H1 (cell line): Measurements from ENCODE around the gene GLRX3. TPM values are rescaled to one million over a fixed set of nuclear protein-coding genes. Genes with fewer than 3 reads are reported as not detected.

ENCODE experiments used
- CTCF ChIA-PET: fragments of 300-600 bp; sonication (Branson Sonifier 250); formaldehyde crosslinking; loops from one replicate; lab custom pipeline; 2021; ENCODE audit not compliant: partially characterized antibody; lab: Charles Lee
- POLR2A ChIA-PET: fragments of 300-600 bp; sonication (Branson Sonifier 250); formaldehyde crosslinking; loops from one replicate; lab custom pipeline; 2021; ENCODE audit warnings: inconsistent platforms; ENCODE audit not compliant: partially characterized antibody; lab: Charles Lee
- DNase-seq, 2 experiments: peaks; one replicate each; pipeline versions ENCODE4 v3.0.0 to v3.0.0-alpha.2; 2010 to 2022; ENCODE audit warnings: low spot score in 2 of 2, low read depth in 1 of 2, mixed read lengths in 1 of 2
- FAIRE-seq: peaks from 2 replicates; lab custom pipeline; 2011; peaks lifted over from hg19 to GRCh38; lab: Jason Lieb, UNC
- H2AFZ ChIP-seq: 2 replicates; pipeline ENCODE4 v1.8.1; 2012; ENCODE audit warnings: low read length, inconsistent platforms
- H2AK5ac ChIP-seq: 2 replicates; pipeline ENCODE4 v1.6.1; 2013; ENCODE audit warnings: low read depth, low read length
- H2BK120ac ChIP-seq: replicated peaks from 2 replicates; pipeline ENCODE3; 2013; ENCODE audit warnings: low read depth, low read length, inconsistent platforms
- H2BK12ac ChIP-seq: 2 replicates; pipeline ENCODE4 v1.6.1; 2013; ENCODE audit warnings: low read depth, low read length
- H2BK15ac ChIP-seq: 2 replicates; pipeline ENCODE4 v1.6.1; 2013; ENCODE audit warnings: low read length
- H2BK20ac ChIP-seq: 2 replicates; pipeline ENCODE4 v1.6.1; 2013; ENCODE audit warnings: low read length
- H2BK5ac ChIP-seq: 2 replicates; pipeline ENCODE4 v1.6.1; 2013; ENCODE audit warnings: low read depth, low read length
- H3K14ac ChIP-seq: 2 replicates; pipeline ENCODE4 v1.6.1; 2013; ENCODE audit warnings: inconsistent platforms; ENCODE audit not compliant: insufficient read length
- H3K18ac ChIP-seq: 2 replicates; pipeline ENCODE4 v1.6.1; 2013; ENCODE audit warnings: low read length; ENCODE audit errors: extremely low read depth
- H3K23ac ChIP-seq: 2 replicates; pipeline ENCODE4 v1.6.1; 2013; ENCODE audit warnings: inconsistent platforms; ENCODE audit not compliant: insufficient read length
- H3K23me2 ChIP-seq: 2 replicates; pipeline ENCODE4 v1.6.1; 2013; ENCODE audit warnings: low read depth, low read length
- H3K27ac ChIP-seq: 2 replicates; pipeline ENCODE4 v1.6.1; 2011; ENCODE audit warnings: low read depth, low read length, inconsistent platforms
- H3K27me3 ChIP-seq, 4 experiments: replicated peaks in 1 of 4; 1 replicate in 1 of 4; 2 replicates in 3 of 4; pipeline versions ENCODE4 v1.6.1 to v1.8.1; 2011 to 2013; ENCODE audit warnings: low read length in 3 of 4, mild to moderate bottlenecking in 3 of 4, inconsistent platforms in 2 of 4, mixed read lengths in 2 of 4, moderate library complexity in 1 of 4; ENCODE audit not compliant: control insufficient read depth in 3 of 4, insufficient read depth in 3 of 4; ENCODE audit errors: extremely low read depth in 1 of 4
- H3K36me3 ChIP-seq, 4 experiments: 2 replicates each; pipeline versions ENCODE4 v1.6.1 to v1.8.1; 2011 to 2013; ENCODE audit warnings: mild to moderate bottlenecking in 4 of 4, low read length in 3 of 4, moderate library complexity in 2 of 4, control low read depth in 1 of 4, inconsistent platforms in 1 of 4; ENCODE audit not compliant: insufficient read depth in 4 of 4, control insufficient read depth in 2 of 4
- H3K4ac ChIP-seq: replicated peaks from 2 replicates; pipeline ENCODE3; 2013; ENCODE audit warnings: low read length, low read depth, mixed read lengths, inconsistent platforms; ENCODE audit not compliant: insufficient read length
- H3K4me1 ChIP-seq, 4 experiments: replicated peaks in 1 of 4; 1 replicate in 1 of 4; 2 replicates in 3 of 4; pipeline versions ENCODE4 v1.6.1 to v1.8.1; 2011 to 2013; ENCODE audit warnings: low read length in 3 of 4, inconsistent platforms in 2 of 4, mixed read lengths in 1 of 4; ENCODE audit not compliant: insufficient read depth in 4 of 4, control insufficient read depth in 3 of 4
- H3K4me2 ChIP-seq, 2 experiments: 2 replicates each; pipeline versions ENCODE4 v1.6.1 to v1.8.1; 2011 to 2013; ENCODE audit warnings: low read depth in 2 of 2, low read length in 2 of 2, control low read depth in 1 of 2, inconsistent platforms in 1 of 2, mild to moderate bottlenecking in 1 of 2; ENCODE audit not compliant: insufficient read depth in 1 of 2
- H3K4me3 ChIP-seq, 4 experiments: fragments of 200-600, 300-600 bp in 1 of 4; sonication (generic), shearing (Covaris generic), sonication (Bioruptor Twin) in 1 of 4; 2 replicates each; pipeline versions ENCODE4 v1.5.1 to v1.8.1; 2011 to 2016; ENCODE audit warnings: low read length in 4 of 4, low read depth in 3 of 4, control low read depth in 2 of 4, inconsistent platforms in 2 of 4, mild to moderate bottlenecking in 2 of 4, mixed read lengths in 1 of 4, moderate library complexity in 1 of 4; ENCODE audit not compliant: insufficient read depth in 2 of 4; ENCODE audit errors: extremely low read depth in 1 of 4
- H3K56ac ChIP-seq: replicated peaks from 2 replicates; pipeline ENCODE3; 2013; ENCODE audit warnings: low read depth, mild to moderate bottlenecking, mixed read lengths, low read length, inconsistent platforms; ENCODE audit not compliant: insufficient read length
- H3K79me1 ChIP-seq: 2 replicates; pipeline ENCODE4 v1.6.1; 2013; ENCODE audit warnings: low read depth, low read length, control low read depth
- H3K79me2 ChIP-seq, 2 experiments: 2 replicates each; pipeline versions ENCODE4 v1.6.1 to v1.8.1; 2012 to 2013; ENCODE audit warnings: low read length in 2 of 2, mild to moderate bottlenecking in 2 of 2, inconsistent platforms in 1 of 2; ENCODE audit not compliant: insufficient read depth in 2 of 2, control insufficient read depth in 1 of 2
- H3K9ac ChIP-seq, 4 experiments: replicated peaks in 1 of 4; 1 replicate in 1 of 4; 2 replicates in 3 of 4; pipeline versions ENCODE4 v1.6.1 to v1.8.1; 2011 to 2013; ENCODE audit warnings: low read depth in 3 of 4, low read length in 3 of 4, control low read depth in 2 of 4, mild to moderate bottlenecking in 2 of 4, moderate library complexity in 2 of 4, inconsistent platforms in 1 of 4; ENCODE audit errors: extremely low read depth in 1 of 4
- H3K9me3 ChIP-seq, 2 experiments: 2 replicates each; pipeline versions ENCODE4 v1.6.1 to v1.8.1; 2012 to 2013; ENCODE audit warnings: mild to moderate bottlenecking in 2 of 2, moderate library complexity in 2 of 2, control low read depth in 1 of 2, inconsistent platforms in 1 of 2, low read depth in 1 of 2, low read length in 1 of 2, mixed read lengths in 1 of 2; ENCODE audit not compliant: insufficient read depth in 2 of 2
- H4K20me1 ChIP-seq, 2 experiments: replicated peaks in 1 of 2; 2 replicates each; pipeline versions ENCODE3 to v1.8.1; 2011 to 2013; ENCODE audit warnings: inconsistent platforms in 2 of 2, low read length in 2 of 2, mild to moderate bottlenecking in 1 of 2; ENCODE audit not compliant: insufficient read depth in 2 of 2, control insufficient read depth in 1 of 2
- H4K5ac ChIP-seq: 2 replicates; pipeline ENCODE4 v1.6.1; 2013; ENCODE audit warnings: low read length, low read depth, mixed read lengths, inconsistent platforms; ENCODE audit not compliant: insufficient read length
- H4K8ac ChIP-seq: 2 replicates; pipeline ENCODE4 v1.8.0; 2013; ENCODE audit warnings: mild to moderate bottlenecking, moderate library complexity, low read length, inconsistent platforms; ENCODE audit not compliant: insufficient read depth; ENCODE audit errors: extremely low read depth
- H4K91ac ChIP-seq: replicated peaks from 2 replicates; pipeline ENCODE3; 2013; ENCODE audit warnings: low read length, mixed read lengths, inconsistent platforms; ENCODE audit not compliant: insufficient read length
- ATF3 ChIP-seq: IDR thresholded peaks from 2 replicates; pipeline ENCODE4 v1.6.1; 2011; ENCODE audit warnings: low read depth, mild to moderate bottlenecking, low read length; ENCODE audit not compliant: insufficient read depth
- BCL11A ChIP-seq, 2 experiments: IDR thresholded peaks; one replicate each; pipeline ENCODE4 v1.6.1; 2011; ENCODE audit warnings: low read depth in 2 of 2, low read length in 2 of 2, mild to moderate bottlenecking in 2 of 2
- CHD1 ChIP-seq: IDR thresholded peaks from 2 replicates; pipeline ENCODE4 v1.6.1; 2012; ENCODE audit warnings: low read depth, low read length, improper control_type of control experiment
- E2F6 ChIP-seq: IDR thresholded peaks from 2 replicates; pipeline ENCODE4 v1.6.1; 2012; ENCODE audit warnings: inconsistent platforms
- POLR2AphosphoS5 ChIP-seq: IDR thresholded peaks from 2 replicates; pipeline ENCODE4 v1.6.1; 2011; ENCODE audit warnings: low read depth, low read length
- POU5F1 ChIP-seq: IDR thresholded peaks from 2 replicates; pipeline ENCODE4 v1.6.1; 2011; ENCODE audit warnings: low read depth, mild to moderate bottlenecking, low read length, moderate library complexity
- SP4 ChIP-seq: IDR thresholded peaks from 2 replicates; pipeline ENCODE4 v1.6.1; 2012; ENCODE audit warnings: low read length, inconsistent platforms
- TBP ChIP-seq: IDR thresholded peaks from 2 replicates; pipeline ENCODE4 v1.6.1; 2011; ENCODE audit warnings: low read depth, low read length, improper control_type of control experiment
- ZNF274 ChIP-seq: IDR thresholded peaks from 2 replicates; pipeline ENCODE4 v1.7.0; 2012; ENCODE audit warnings: low read length, borderline replicate concordance; ENCODE audit errors: extremely low read depth
- WGBS, 2 experiments: shearing (Covaris generic) in 1 of 2; methylation state at CpG; one replicate each; pipeline versions ENCODE4 v1.1.6 to v1.1.7; 2013 to 2015; ENCODE audit warnings: low lambda C conversion rate in 2 of 2, mixed read lengths in 2 of 2, inconsistent platforms in 1 of 2, low coverage in 1 of 2, missing lambda C conversion rate in 1 of 2; ENCODE audit not compliant: insufficient replicate concordance in 2 of 2, insufficient coverage in 1 of 2, insufficient read length in 1 of 2; ENCODE audit errors: extremely low coverage in 1 of 2, missing lambda C conversion rate in 1 of 2; 5-methylcytosine and 5-hydroxymethylcytosine counted together
- polyA plus RNA-seq, 7 experiments: library from polyadenylated mRNA; depleted of rRNA in 3 of 7; stranded (reverse) in 5 of 7; unstranded in 2 of 7; fragments of >200 nt in 5 of 7; fragments of 200-250 nt in 2 of 7; gene quantifications; 1 replicate in 5 of 7; 2 replicates in 1 of 7; 4 replicates in 1 of 7; pipeline versions ENCODE4 v1.2.1 to v1.2.3, GENCODE V29; 2011 to 2013; ENCODE audit warnings: missing spikeins in 2 of 7, mixed read lengths in 2 of 7
- total RNA-seq: library from RNA; stranded (reverse); fragmentation: NEBNext Ultra II Directional; extraction: Animal tissue kit (Norgen Biotek cat#: 25700); gene quantifications from 2 replicates; pipeline ENCODE4 v1.2.1, GENCODE V29; 2021

Gene GLRX3
- total and polyA plus RNA-seq, 2 of the 8 experiments (the other 6 are each of a cell fraction or from before 2014, with no cell fraction given): 59.9 to 157 TPM

GRCh38 chr10:130110246-130111112 is 25.7 kb upstream of the GLRX3 start, which contains the start of gene C10orf143:
C10orf143 (minus strand) TSS chr10:130110830; CDS start chr10:130110772, 58 bp downstream.
- H3K4me1 ChIP-seq: peaks cover 0 to 13% (median 2%) of the 10 kb centered on the region in 4 experiments; a peak in 5 of 7 replicates
- DNase-seq (peak; percentile 88 to 100), FAIRE-seq (no peak)
- peaks cover 4% of the 10 kb centered on the region; the same call in 1 of the 2 replicates for H3K79me1 ChIP-seq
- H4K91ac ChIP-seq: peak within 1 kb of the TSS; percentile 79
- H3K36me3 ChIP-seq: no peaks in the 10 kb centered on the region
- no peaks in the 10 kb centered on the region; a peak in 2 of 7 replicates for H3K27me3 ChIP-seq
- H3K4me3 ChIP-seq: peak within 1 kb of the TSS; percentile 63 to 89 (median 80)
- peak within 1 kb of the TSS; percentile 62 for H3K4ac ChIP-seq
- peak within 1 kb of the TSS; percentile 87 for H3K56ac ChIP-seq
- peak within 1 kb of the TSS; percentile 84 to 99 for H3K4me2 ChIP-seq
- H2BK20ac ChIP-seq: no peak within 1 kb of the TSS
- peak within 1 kb of the TSS; percentile 96 for H2AFZ ChIP-seq
- peaks cover 0 to 7% of the 10 kb centered on the region in 2 experiments; a peak in 1 of 4 replicates for H3K79me2 ChIP-seq
- peak within 1 kb of the TSS; percentile 81 for H3K27ac ChIP-seq
- H3K9ac ChIP-seq: peak within 1 kb of the TSS; percentile 78 to 89 (median 84)
- peak within 1 kb of the TSS; percentile 95 for H4K5ac ChIP-seq
- H3K14ac ChIP-seq: no peak within 1 kb of the TSS
- peak within 1 kb of the TSS; percentile 62 for H2BK5ac ChIP-seq
- peak within 1 kb of the TSS; percentile 97 for H4K8ac ChIP-seq
- no peak within 1 kb of the TSS for H3K23ac ChIP-seq
- peak within 1 kb of the TSS; percentile 89; the same call in 1 of the 2 replicates for H2BK15ac ChIP-seq
- H2BK12ac ChIP-seq: no peak within 1 kb of the TSS
- peak within 1 kb of the TSS; percentile 85 for H3K18ac ChIP-seq
- POLR2A ChIA-PET: interaction anchor here (0.7 to 3.2 kb wide), 10 partner anchors 11 to 144 kb away, joined by 3 to 28 read pairs (median 4); partner anchors contain the start of gene GLRX3
- peaks cover 0 to 8% of the 10 kb centered on the region in 2 experiments for H4K20me1 ChIP-seq
- peaks cover 0 to 2% of the 10 kb centered on the region in 2 experiments; a peak in 1 of 4 replicates for H3K9me3 ChIP-seq
- WGBS, 2 experiments: 2% methylated on average over 64 of the region's 71 CpGs; no CpG with 5 or more reads in 1 of the 2 experiments
- CTCF ChIA-PET: interaction anchor here (0.6 to 3.3 kb wide), 33 partner anchors 9 to 748 kb away, joined by 3 to 31 read pairs (median 4); no protein-coding TSS in a partner anchor
- peaks cover 7% of the 10 kb centered on the region for H3K23me2 ChIP-seq
- no peak within 1 kb of the TSS for H2AK5ac ChIP-seq
- H2BK120ac ChIP-seq: no peak within 1 kb of the TSS
- no peak for TF ChIP-seq ATF3
- no peak for TF ChIP-seq POU5F1
- TF ChIP-seq E2F6: peak; percentile 72; the same call in 1 of the 2 replicates
- peak; percentile 80; the same call in 1 of the 2 replicates for TF ChIP-seq POLR2AphosphoS5
- TF ChIP-seq SP4: peak; percentile 63; the same call in 1 of the 2 replicates
- peak; percentile 41; the same call in 1 of the 2 replicates for TF ChIP-seq TBP
- TF ChIP-seq BCL11A (IDR thresholded peaks at IDR 0.05; ENCODE audit: low read depth in 2 of 2, low read length in 2 of 2): no peak
- no peak for TF ChIP-seq ZNF274
- no peak for TF ChIP-seq CHD1
